NCI-H69 (cell line): ENCODE results near the gene RAE1.

Experiments used
- DNase-seq: peaks from one replicate; lab custom pipeline; 2025; lab: John Stamatoyannopoulos, UW

RAE1 gene

DNA sequence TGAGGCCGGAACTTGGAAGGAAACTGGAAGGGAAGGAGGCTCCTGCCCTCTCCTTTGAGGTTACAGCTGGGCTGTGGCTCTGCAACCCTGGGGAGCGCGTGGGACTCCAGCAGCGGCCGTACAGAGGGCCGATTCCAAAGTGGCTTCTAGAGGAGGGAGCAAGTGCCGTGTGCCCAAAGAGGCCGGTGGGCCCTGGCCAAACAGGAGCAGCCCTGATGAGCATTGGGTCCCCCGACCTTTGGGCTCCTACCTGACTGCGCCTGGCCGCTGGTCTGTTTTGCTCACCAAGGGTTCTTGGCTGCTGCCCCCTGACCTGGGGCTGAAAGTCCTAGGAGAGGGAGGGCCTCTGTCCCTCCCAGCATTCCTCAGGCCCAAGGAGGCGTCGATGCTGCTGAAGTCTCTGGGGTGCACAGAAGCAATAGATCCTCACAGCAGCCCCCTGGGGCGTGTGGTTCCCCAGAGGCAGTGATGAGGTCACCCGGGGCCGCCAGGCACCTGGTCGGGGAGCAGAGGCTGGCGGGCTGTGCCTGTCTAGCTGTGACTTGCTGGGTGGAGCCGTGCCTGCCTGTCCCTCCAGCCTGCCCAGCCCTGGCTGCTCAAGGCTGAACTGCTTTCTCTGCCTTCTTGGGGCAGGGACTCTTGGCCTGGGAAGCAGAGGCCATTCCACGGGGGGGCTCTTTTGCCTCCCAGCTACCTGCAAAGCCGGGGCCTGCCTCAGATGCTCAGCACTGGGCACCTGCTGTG, 49.9 kb downstream of the RAE1 start:
- DNase-seq, result no peak

DNA sequence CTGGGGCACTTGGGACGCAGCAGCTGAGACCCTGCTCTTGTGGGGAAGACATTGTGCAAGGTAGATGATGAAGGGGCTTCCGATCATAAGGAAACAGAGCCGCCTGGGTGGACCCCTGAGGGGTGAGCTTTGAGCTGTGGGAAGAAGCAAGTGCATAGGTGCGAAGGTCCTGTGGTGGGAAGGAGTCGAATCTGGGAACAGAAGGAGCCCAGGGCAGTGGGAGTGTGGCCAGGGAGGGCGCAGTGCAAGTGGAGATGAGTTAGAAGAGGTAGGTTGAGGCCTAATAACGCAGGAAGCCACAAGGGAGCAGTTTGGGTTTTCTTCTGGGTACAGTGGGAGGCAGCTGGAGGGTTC, 50.5 kb downstream of the RAE1 start:
- DNase-seq, result no peak

GRCh38 chr20:57402206-57403125, 51.4 kb downstream of the RAE1 start:
- no peak for DNase-seq

GRCh38 chr20:57403216-57403615, 52.2 kb downstream of the RAE1 start:
- no peak for DNase-seq

DNA sequence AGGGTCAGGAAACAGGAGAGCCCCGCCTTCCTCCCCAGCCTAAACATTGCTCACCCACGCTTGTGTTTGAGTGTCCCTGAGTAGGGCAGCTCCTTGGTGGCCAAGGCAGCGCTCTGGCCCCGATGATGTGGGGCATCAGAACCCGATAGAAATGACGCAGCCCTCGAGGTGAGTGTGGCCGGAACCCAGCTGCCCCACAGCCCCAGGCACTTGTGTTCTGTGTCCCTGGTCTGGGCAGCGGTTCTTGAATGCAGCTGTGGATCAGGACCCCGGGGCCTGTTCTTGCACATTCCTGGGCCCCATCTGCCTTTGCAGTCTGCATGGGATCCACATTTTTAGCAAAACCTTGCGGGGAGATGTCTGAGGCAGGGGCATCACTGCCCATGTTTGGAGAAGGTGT, 53.0 kb downstream of the RAE1 start:
- no peak for DNase-seq

DNA sequence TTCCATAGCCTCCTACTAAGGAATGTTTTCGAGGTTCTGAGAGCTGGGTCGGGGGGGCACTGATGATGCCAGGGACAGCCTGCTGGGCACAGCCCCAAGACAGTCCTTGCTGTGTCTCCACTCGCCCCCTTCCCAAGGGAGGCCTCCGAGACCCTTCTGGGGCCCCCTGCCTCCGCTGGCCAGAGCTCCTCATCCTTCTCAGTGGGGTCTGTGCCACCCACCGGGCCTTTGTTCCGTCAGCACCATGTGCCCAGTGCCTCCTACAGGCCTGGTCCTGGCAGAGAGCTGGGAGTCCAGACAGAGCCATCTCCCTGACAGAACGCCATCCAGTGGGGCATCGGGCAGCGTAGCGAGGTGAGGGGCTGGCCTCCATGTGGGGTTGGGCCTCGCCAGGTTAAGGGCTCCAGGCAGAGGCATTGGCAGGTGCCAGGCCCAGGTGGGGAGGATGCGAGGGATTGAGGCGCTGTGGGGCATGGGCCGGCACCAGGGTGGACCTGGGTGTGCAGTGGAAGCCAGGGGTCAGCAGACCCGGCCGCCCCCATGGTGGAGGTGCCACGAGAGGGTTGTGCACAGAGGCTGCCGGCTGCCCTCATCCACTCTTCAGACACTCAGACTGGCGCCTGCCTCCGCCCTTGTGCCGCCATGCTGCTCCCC, 53.5 kb downstream of the RAE1 start:
- no peak for DNase-seq

GRCh38 chr20:57405236-57406016, 54.4 kb downstream of the RAE1 start:
- DNase-seq, result no peak

DNA sequence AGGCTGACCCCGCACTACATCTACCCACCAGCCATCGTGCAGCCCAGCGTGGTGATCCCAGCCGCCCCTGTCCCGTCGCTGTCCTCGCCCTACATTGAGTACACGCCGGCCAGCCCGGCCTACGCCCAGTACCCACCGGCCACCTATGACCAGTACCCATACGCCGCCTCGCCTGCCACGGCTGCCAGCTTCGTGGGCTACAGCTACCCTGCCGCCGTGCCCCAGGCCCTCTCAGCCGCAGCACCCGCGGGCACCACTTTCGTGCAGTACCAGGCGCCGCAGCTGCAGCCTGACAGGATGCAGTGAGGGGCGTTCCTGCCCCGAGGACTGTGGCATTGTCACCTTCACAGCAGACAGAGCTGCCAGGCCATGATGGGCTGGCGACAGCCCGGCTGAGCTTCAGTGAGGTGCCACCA, 56.5 kb downstream of the RAE1 start:
- DNase-seq, result no peak

GRCh38 chr20:57408131-57408530, 57.1 kb downstream of the RAE1 start:
- DNase-seq, result no peak

DNA sequence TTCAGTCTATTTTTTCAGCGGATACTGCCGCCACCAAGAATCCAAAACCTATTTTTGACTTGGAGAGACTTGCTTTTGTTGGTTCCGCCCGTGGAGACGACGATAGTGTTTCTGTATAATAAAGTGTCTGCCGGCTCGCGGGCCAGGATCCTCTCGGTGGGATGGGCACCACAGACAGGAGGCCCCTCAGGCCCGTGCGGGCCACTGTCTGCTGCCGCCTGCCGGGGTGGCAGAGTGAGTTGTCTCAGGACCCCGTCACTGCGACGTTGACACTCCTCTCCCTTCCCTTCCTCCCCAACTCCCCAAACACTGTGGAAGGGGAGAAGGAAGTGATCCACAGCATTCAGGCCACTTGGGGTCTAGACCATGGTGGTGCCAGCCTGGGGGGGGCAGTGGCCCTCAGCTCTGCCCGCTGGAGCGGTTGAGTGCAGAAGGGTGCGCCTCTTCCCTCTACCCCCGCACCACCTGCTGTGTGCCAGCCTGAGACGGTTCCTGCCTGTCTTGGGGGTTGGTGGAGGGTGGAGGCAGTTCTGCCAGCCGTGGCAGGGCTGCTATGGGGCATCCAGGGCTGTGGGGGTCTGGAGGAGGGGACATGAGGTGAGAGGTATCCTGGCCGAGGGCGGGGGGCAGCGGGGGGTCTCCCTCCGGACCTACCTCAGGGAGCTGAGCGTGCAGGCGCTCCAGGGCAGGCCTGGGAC, 57.6 kb downstream of the RAE1 start:
- DNase-seq, result no peak

DNA sequence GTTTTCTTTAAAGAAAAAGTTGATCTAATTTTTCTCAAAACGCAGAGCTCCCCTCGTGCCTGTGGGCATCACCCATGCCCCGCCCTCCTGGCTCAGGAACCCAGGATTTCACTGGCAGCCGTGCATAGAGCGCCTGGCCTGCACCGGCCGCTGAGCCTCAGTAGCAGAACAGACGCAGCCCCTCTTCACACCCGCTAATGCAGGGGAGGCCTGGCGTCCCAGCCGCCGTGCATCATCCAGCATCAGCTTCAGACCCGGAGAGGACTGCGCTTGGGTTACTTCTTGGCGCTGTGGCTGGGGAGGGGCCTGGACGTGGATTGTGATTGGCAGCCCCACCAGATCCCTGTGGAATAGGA, 58.2 kb downstream of the RAE1 start:
- DNase-seq, result no peak

GRCh38 chr20:57409672-57410397, 58.8 kb downstream of the RAE1 start:
- no peak for DNase-seq

GRCh38 chr20:57410398-57410920, 59.4 kb downstream of the RAE1 start:
- DNase-seq, result no peak

- DNase-seq, result no peak
These were observed 59.9 kb downstream of the RAE1 start for GRCh38 chr20:57410924-57411323.

- no peak for DNase-seq
These were observed 60.6 kb downstream of the RAE1 start for GRCh38 chr20:57411406-57412283.

GRCh38 chr20:57412347-57413029, 61.4 kb downstream of the RAE1 start:
- DNase-seq, result no peak

GRCh38 chr20:57413986-57414385, 62.9 kb downstream of the RAE1 start:
- DNase-seq, result no peak

- peak; percentile 15 for DNase-seq
These were observed 64.0 kb downstream of the RAE1 start for GRCh38 chr20:57414867-57415592.
